Activated CD8-positive, alpha-beta memory T cell treated with anti-CD3 and anti-CD28 coated beads, Interleukin-2, amount 50 U/mL, for 48 hours (primary cell): ENCODE data around the gene LOX.

Source experiments
- DNase-seq: peaks from one replicate; pipeline ENCODE4 v3.0.0-alpha.2; 2020

Gene LOX

GRCh38 chr5:122051569-122051968, 26.5 kb downstream of the LOX start:
- DNase-seq: no peak

- DNase-seq: no peak
These were observed 27.1 kb downstream of the LOX start for GRCh38 chr5:122050959-122051358.

GRCh38 chr5:122040636-122041302, 37.3 kb downstream of the LOX start:
- DNase-seq: no peak

- no peak for DNase-seq
These were observed 41.7 kb downstream of the LOX start for GRCh38 chr5:122036326-122036725.

- no peak for DNase-seq
These were observed 42.1 kb downstream of the LOX start for GRCh38 chr5:122035913-122036312.

- DNase-seq: no peak
These were observed 46.2 kb downstream of the LOX start for GRCh38 chr5:122031836-122032235.

GRCh38 chr5:122030251-122030650, 47.8 kb downstream of the LOX start:
- no peak for DNase-seq

GRCh38 chr5:122029818-122030217, 48.2 kb downstream of the LOX start:
- no peak for DNase-seq

GRCh38 chr5:122022966-122023365, 55.1 kb downstream of the LOX start:
- DNase-seq: no peak

GRCh38 chr5:122019919-122020590, 58.0 kb downstream of the LOX start:
- DNase-seq: no peak

GRCh38 chr5:122015471-122015870, 62.6 kb downstream of the LOX start:
- DNase-seq: no peak

- DNase-seq: no peak
These were observed 63.7 kb downstream of the LOX start for GRCh38 chr5:122014236-122014935.
